Breast epithelium (tissue), 4 donors: ENCODE results near the gene NAP1L5. TPM values are rescaled to one million over a fixed set of nuclear protein-coding genes. Genes with fewer than 3 reads are reported as not detected.

Experiments used
- DNase-seq, 2 donors: peaks; one replicate each; pipeline ENCODE4 v3.0.0-alpha.2; 2019; ENCODE audit warnings: low spot score in 2 of 2
- H3K27ac ChIP-seq, 2 donors: fragments of 200-600 bp; sonication (generic) in 1 of 2; one replicate each; pipeline ENCODE4 v1.5.1; 2016 to 2019; ENCODE audit warnings: mild to moderate bottlenecking in 1 of 2
- H3K27me3 ChIP-seq, 2 donors: fragments of 200-600 bp; sonication (generic) in 1 of 2; one replicate each; pipeline versions ENCODE4 v1.5.1 to v1.6.0; 2017 to 2019; ENCODE audit warnings: control low read depth in 1 of 2, mild to moderate bottlenecking in 1 of 2
- H3K36me3 ChIP-seq: fragments of 200-600 bp; one replicate; pipeline ENCODE4 v1.5.1; 2019
- H3K4me1 ChIP-seq, 2 donors: fragments of 200-600 bp; sonication (generic); one replicate each; pipeline ENCODE4 v1.5.1; 2016 to 2019; ENCODE audit warnings: control low read depth in 1 of 2
- H3K4me3 ChIP-seq, 3 donors: fragments of 200-600 bp; sonication (generic); 1 replicate in 2 of 3; 2 replicates in 1 of 3; pipeline ENCODE4 v1.5.1; 2016 to 2019; ENCODE audit warnings: mild to moderate bottlenecking in 3 of 3, moderate library complexity in 2 of 3
- H3K9me3 ChIP-seq, 2 donors: fragments of 200-600 bp; sonication (generic) in 1 of 2; one replicate each; pipeline ENCODE4 v1.5.1; 2016 to 2019; ENCODE audit warnings: control low read depth in 1 of 2
- POLR2A ChIP-seq: fragments of 450-650 bp; IDR thresholded peaks from one replicate; pipeline ENCODE4 v1.6.1; 2016; ENCODE audit warnings: antibody characterized with exemption, mild to moderate bottlenecking, moderate library complexity
- POLR2AphosphoS5 ChIP-seq, 3 donors: sonication (generic); formaldehyde crosslinking; IDR thresholded peaks; one replicate each; pipeline ENCODE4 v1.6.1; 2017; ENCODE audit warnings: antibody characterized with exemption in 3 of 3
- intact Hi-C: fragments of 100-400 bp; cut with DNase I; formaldehyde crosslinking; loops from one replicate; pipeline ENCODE4 v1.15.1; 2023; ENCODE audit warnings: low total_unique reads
- total RNA-seq, 3 donors: library from RNA; depleted of rRNA; stranded (reverse); fragments of >200 nt; gene quantifications; one replicate each; pipeline ENCODE4 v1.1.0, GENCODE V29; 2016
- TF ChIP-seq, protein P1 (sequence below), 3 donors: fragments of 450-650 bp; IDR thresholded peaks; one replicate each; pipeline ENCODE4 v1.5.1; 2016 to 2017; ENCODE audit warnings: antibody characterized with exemption in 3 of 3, mild to moderate bottlenecking in 3 of 3, moderate library complexity in 3 of 3

Gene NAP1L5
- total RNA-seq, 3 donors from 2014 or later: 5.9 to 10.5 (median 7.0) TPM

DNA sequence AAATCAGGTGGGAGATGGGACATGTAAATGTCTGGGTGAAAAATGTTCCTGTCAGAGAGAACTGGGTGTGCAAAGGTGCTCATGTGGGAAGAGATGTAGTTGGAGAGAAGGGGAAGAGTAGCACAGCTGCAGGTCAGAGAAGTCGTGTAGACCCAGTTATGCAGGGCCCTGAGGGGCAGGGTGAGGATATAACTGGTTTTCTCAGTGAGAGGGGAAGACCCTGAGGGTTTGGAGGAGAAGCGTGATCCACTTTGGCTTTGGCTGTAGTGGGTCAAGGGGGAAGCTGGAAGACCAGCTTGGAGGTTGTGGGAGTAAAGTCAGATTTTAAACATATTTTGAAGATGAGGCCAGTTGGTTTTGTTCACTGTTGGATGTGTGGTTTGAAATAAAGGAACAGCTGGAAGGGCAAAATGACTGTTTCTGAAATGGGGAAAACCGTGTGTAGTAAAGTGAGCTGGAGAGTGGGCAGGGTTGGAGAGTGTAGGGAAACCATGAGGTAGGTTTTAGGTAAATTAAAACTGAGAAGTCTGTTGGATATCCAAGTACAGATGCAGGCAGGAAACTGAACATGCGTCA is 44.2 kb downstream of the NAP1L5 start:
- H3K36me3 ChIP-seq: no peaks in the 10 kb centered on the region
- DNase-seq: no peak
- H3K4me1 ChIP-seq: no peaks in the 10 kb centered on the region
- H3K9me3 ChIP-seq: no peaks in the 10 kb centered on the region
- intact Hi-C loops: no loop called here
- no peak overlapping the region for H3K27ac ChIP-seq
- H3K4me3 ChIP-seq: no peak overlapping the region
- TF ChIP-seq POLR2A: no peak
- no peaks in the 10 kb centered on the region for H3K27me3 ChIP-seq

DNA sequence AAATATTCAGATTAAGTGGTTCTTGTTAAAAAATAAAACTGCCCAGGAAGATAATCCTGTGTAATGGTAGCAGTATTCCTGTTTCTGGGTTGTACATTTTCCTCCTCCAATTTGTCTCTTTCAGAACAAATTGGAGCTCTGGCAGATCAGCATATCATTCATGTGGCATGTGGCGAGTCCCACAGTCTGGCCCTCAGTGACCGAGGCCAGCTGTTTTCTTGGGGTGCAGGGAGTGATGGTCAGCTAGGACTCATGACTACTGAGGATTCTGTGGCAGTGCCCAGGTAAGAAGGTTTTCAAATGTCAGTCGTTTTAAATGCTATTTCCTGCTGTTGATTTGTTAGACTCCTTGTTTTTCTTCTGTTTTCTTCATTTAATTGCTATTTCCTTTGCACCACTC is 47.9 kb downstream of the NAP1L5 start:
- Histone ChIP-seq H3K27ac (no peak overlapping the region), H3K4me3 (no peak overlapping the region), H3K27me3 (no peaks in the 10 kb centered on the region), H3K4me1 (no peaks in the 10 kb centered on the region), H3K9me3 (no peaks in the 10 kb centered on the region), H3K36me3 (no peaks in the 10 kb centered on the region)
- TF ChIP-seq, protein P1, sequence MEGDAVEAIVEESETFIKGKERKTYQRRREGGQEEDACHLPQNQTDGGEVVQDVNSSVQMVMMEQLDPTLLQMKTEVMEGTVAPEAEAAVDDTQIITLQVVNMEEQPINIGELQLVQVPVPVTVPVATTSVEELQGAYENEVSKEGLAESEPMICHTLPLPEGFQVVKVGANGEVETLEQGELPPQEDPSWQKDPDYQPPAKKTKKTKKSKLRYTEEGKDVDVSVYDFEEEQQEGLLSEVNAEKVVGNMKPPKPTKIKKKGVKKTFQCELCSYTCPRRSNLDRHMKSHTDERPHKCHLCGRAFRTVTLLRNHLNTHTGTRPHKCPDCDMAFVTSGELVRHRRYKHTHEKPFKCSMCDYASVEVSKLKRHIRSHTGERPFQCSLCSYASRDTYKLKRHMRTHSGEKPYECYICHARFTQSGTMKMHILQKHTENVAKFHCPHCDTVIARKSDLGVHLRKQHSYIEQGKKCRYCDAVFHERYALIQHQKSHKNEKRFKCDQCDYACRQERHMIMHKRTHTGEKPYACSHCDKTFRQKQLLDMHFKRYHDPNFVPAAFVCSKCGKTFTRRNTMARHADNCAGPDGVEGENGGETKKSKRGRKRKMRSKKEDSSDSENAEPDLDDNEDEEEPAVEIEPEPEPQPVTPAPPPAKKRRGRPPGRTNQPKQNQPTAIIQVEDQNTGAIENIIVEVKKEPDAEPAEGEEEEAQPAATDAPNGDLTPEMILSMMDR (IDR thresholded peaks at IDR 0.05): no peak
- no peak for TF ChIP-seq POLR2A
- no peak for TF ChIP-seq POLR2AphosphoS5 (IDR thresholded peaks at IDR 0.05)
- DNase-seq: no peak
- intact Hi-C loops: no loop called here

DNA sequence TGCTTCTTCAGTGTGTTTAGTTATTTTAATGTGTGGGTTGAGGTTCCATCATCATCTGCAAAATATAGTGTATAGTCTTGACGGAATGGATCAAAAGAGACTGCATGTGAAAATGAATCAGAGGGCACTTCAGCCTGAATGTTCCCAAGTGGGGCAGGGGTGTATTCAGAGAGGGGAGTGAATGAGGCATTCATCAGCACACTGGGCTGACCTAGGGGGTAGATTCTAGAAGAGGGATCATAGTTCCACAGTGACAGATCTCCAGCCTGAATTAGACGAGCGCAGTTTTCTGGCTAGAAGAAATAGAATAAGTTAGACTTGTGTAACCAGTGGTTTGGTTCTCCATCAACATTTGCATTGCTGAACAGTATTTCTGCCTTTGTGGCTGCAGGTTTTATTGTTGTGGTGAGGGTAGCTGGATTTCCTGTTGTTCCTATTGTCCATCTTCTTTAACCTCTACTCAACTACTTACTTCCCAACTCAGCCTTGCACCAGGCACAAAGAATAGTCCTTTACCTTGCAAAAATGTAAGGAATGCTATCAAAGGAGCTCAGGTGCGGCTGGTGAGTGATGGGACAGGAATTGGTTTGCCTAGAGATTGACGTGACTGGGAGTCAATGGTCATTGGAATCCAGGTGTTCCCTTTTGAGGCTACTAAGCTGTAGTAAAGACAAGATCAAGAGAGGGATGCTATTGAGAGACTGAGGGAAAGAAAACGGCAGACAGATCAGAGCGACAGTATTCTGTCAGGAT is 50.9 kb downstream of the NAP1L5 start:
- intact Hi-C loops: no loop called here
- no peak overlapping the region for H3K27ac ChIP-seq
- no peak for DNase-seq
- TF ChIP-seq, protein P1 (IDR thresholded peaks at IDR 0.05): no peak
- TF ChIP-seq POLR2AphosphoS5 (IDR thresholded peaks at IDR 0.05) (no peak), POLR2A (no peak)
- no peaks in the 10 kb centered on the region for H3K36me3 ChIP-seq
- H3K4me3 ChIP-seq: no peak overlapping the region
- H3K27me3 ChIP-seq: no peaks in the 10 kb centered on the region
- no peaks in the 10 kb centered on the region for H3K9me3 ChIP-seq
- no peaks in the 10 kb centered on the region for H3K4me1 ChIP-seq

DNA sequence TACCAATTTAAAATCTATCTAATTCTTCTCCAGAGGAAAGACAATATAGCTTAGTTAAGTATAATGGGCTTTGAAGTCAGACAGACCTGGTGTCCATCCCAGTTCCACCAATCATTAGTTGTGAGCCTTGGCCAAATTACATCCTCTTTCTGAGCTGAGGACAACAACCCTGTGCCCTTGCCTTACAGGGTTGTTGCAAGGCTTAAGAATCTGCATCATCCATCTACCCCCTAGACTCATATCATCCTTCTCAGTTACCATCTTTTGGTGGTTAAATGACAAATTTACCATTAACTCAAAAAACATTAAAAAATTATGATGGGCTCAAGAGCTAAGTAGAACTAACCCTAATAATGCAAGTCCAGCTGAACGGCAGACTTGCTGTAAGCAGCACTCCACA is 51.6 kb downstream of the NAP1L5 start:
- H3K36me3 ChIP-seq: no peaks in the 10 kb centered on the region
- H3K27ac ChIP-seq: no peak overlapping the region
- intact Hi-C loops: no loop called here
- DNase-seq: no peak
- TF ChIP-seq POLR2A (no peak), POLR2AphosphoS5 (IDR thresholded peaks at IDR 0.05) (no peak)
- TF ChIP-seq, protein P1 (IDR thresholded peaks at IDR 0.05): no peak
- H3K27me3 ChIP-seq: no peaks in the 10 kb centered on the region
- no peak overlapping the region for H3K4me3 ChIP-seq
- H3K9me3 ChIP-seq: no peaks in the 10 kb centered on the region
- H3K4me1 ChIP-seq: no peaks in the 10 kb centered on the region

Other genes starting within 250 kb of the NAP1L5 start
- gene HERC5, start 240.7 kb downstream of the NAP1L5 start, total RNA-seq: 1 to 10 TPM; 5.0 to 5.9 (median 5.9) TPM
- 100 to 1,000 TPM in 2 of 3 donors, 10 to 100 TPM in 1; 93.7 to 116 (median 110) TPM for gene PYURF, start 174.1 kb downstream of the NAP1L5 start, total RNA-seq
- 10 to 100 TPM; 34.1 to 60.9 (median 35.4) TPM for gene HERC3, start 105.3 kb downstream of the NAP1L5 start, total RNA-seq